Aorta (tissue), 5 donors: ENCODE results near the gene PLPP3. TPM values are rescaled to one million over a fixed set of nuclear protein-coding genes. Genes with fewer than 3 reads are reported as not detected.
A peak's percentile ranks its signal among the peaks of the same experiment; 100 is the strongest.

Experiments
- ATAC-seq: fragments of 200-7000 bp; cut with Tn5 transposase; one replicate; pipeline ENCODE4 v1.9.1; 2022; ENCODE audit warnings: moderate library complexity; ENCODE audit not compliant: low FRiP score
- DNase-seq, 2 donors: peaks; one replicate each; pipeline ENCODE4 v3.0.0-alpha.2; 2020
- H3K27ac ChIP-seq, 2 donors: one replicate each; pipeline ENCODE4 v1.5.1; 2013; ENCODE audit warnings: low read length in 2 of 2, mild to moderate bottlenecking in 2 of 2, moderate library complexity in 2 of 2, control low read depth in 1 of 2, inconsistent platforms in 1 of 2, low read depth in 1 of 2
- H3K27me3 ChIP-seq, 2 donors: one replicate each; pipeline ENCODE4 v1.6.1; 2013; ENCODE audit warnings: control low read depth in 1 of 2, low read length in 1 of 2, mild to moderate bottlenecking in 1 of 2, moderate library complexity in 1 of 2; ENCODE audit not compliant: insufficient read depth in 2 of 2, control insufficient read depth in 1 of 2
- H3K36me3 ChIP-seq, 2 donors: one replicate each; pipeline ENCODE4 v1.6.1; 2013; ENCODE audit warnings: control low read depth in 1 of 2, low read length in 1 of 2, mild to moderate bottlenecking in 1 of 2; ENCODE audit not compliant: insufficient read depth in 2 of 2, control insufficient read depth in 1 of 2
- H3K4me1 ChIP-seq, 2 donors: one replicate each; pipeline ENCODE4 v1.6.1; 2013; ENCODE audit warnings: low read length in 2 of 2, control low read depth in 1 of 2, mild to moderate bottlenecking in 1 of 2, moderate library complexity in 1 of 2; ENCODE audit not compliant: insufficient read depth in 2 of 2, control insufficient read depth in 1 of 2
- H3K4me3 ChIP-seq, 2 donors: one replicate each; pipeline ENCODE4 v1.5.1; 2013; ENCODE audit warnings: low read length in 2 of 2, control low read depth in 1 of 2, mild to moderate bottlenecking in 1 of 2
- H3K9me3 ChIP-seq: one replicate; pipeline ENCODE4 v1.6.1; 2013; ENCODE audit warnings: mild to moderate bottlenecking, low read length; ENCODE audit not compliant: control insufficient read depth
- WGBS, 2 donors: extraction: QIAGEN DNeasy Blood & Tissue Kit; methylation state at CpG; one replicate each; pipeline ENCODE4 v1.1.7; 2013; 5-methylcytosine and 5-hydroxymethylcytosine counted together
- intact Hi-C, 2 donors: fragments of 100-400 bp; cut with DNase I; formaldehyde crosslinking; loops; one replicate each; pipeline versions ENCODE4 v1.14.2 to v1.15.0; 2022
- polyA plus RNA-seq, 2 donors: library from polyadenylated mRNA; stranded (reverse); fragments of 200-250 nt; gene quantifications; one replicate each; pipeline ENCODE4 v1.2.3, GENCODE V29; 2013
- total RNA-seq, 2 donors: library from RNA; stranded (reverse); fragmentation: NEBNext Ultra II Directional; extraction: Animal tissue kit (Norgen Biotek cat#: 25700); gene quantifications; one replicate each; pipeline ENCODE4 v1.2.1, GENCODE V29; 2021
- donor health status: healthy with polysubstance abuse.
- donor health status: Bipolar disorder and iron deficiency.
- donor health status: DM: no; HTN: no; CAD: no.
- donor health status: DM: no; HTN: no; CAD: no.
- donor health status: DM: yes; HTN: yes; CAD: no.

PLPP3 gene
- total and polyA plus RNA-seq, 4 donors, result 19.0 to 114 (median 94.2) TPM

- ATAC-seq (no peak), DNase-seq (no peak)
- no peak overlapping the region for H3K4me3 ChIP-seq
- intact Hi-C loops, result no loop called here
- no peaks in the 10 kb centered on the region for H3K36me3 ChIP-seq
- no peak overlapping the region for H3K27ac ChIP-seq
- no peaks in the 10 kb centered on the region for H3K27me3 ChIP-seq
- no peaks in the 10 kb centered on the region for H3K4me1 ChIP-seq
- no peaks in the 10 kb centered on the region for H3K9me3 ChIP-seq
Measured at GRCh38 chr1:56481140-56481694, 98.1 kb downstream of the PLPP3 start.

GRCh38 chr1:56478734-56479133, 100.6 kb downstream of the PLPP3 start:
- H3K4me1 ChIP-seq, result no peaks in the 10 kb centered on the region
- 97 to 98% methylated on average over 7 of the region's 7 CpGs for WGBS, 2 donors
- no peak overlapping the region for H3K27ac ChIP-seq
- no peaks in the 10 kb centered on the region for H3K27me3 ChIP-seq
- no peaks in the 10 kb centered on the region for H3K36me3 ChIP-seq
- DNase-seq (no peak), ATAC-seq (no peak)
- H3K4me3 ChIP-seq, result no peak overlapping the region
- intact Hi-C loops, result no loop called here
- no peaks in the 10 kb centered on the region for H3K9me3 ChIP-seq

GRCh38 chr1:56477164-56478111, 101.9 kb downstream of the PLPP3 start:
- ATAC-seq, result peak; percentile 84

DNA sequence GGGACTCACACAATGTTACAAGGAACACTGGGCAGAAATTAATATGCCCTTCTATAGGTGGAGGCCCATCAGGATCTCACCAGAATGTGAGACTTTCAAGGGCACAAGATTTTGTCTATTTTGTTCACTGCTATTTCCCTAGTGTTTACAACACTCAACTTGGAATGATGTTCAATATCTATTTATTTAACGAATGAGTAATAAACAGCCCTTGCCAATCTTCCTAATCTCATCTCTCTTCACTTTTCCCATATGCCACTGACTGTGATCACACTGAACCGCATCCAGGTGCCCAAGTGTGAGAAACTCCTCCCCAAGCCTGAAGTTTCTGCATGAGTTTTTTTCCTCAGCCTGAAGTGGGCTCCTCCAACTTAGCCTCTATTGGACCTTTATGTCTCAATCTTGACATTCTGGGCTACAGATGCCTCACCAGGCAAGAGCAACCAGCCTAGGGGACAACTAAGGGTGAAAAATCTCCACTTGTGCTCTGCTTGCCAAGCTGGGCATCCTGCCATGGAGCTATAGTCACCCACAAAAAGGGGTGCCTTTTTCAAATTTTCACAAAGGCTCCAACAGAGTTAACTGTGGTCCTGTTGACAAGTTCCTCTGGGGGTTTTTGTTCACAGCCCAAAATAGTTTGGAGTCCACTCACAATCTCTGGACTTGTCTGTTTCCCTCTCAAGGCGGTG, 105.6 kb downstream of the PLPP3 start:
- H3K4me3 ChIP-seq, result no peak overlapping the region
- H3K27ac ChIP-seq, result no peak overlapping the region
- DNase-seq (no peak), ATAC-seq (no peak)
- H3K9me3 ChIP-seq, result no peaks in the 10 kb centered on the region
- peaks cover 2% of the 10 kb centered on the region in 2 donors for H3K4me1 ChIP-seq
- H3K27me3 ChIP-seq, result no peaks in the 10 kb centered on the region
- intact Hi-C loops, result no loop called here
- 58 to 66% methylated on average over 3 of the region's 3 CpGs for WGBS, 2 donors
- H3K36me3 ChIP-seq, result no peaks in the 10 kb centered on the region

More at GRCh38 chr1:56477164-56478111, 101.9 kb downstream of the PLPP3 start:
- H3K27me3 ChIP-seq, result no peaks in the 10 kb centered on the region
- no peaks in the 10 kb centered on the region for H3K4me1 ChIP-seq
- peak; percentile 78 to 86 for DNase-seq
- no peaks in the 10 kb centered on the region for H3K9me3 ChIP-seq
- intact Hi-C loops, result no loop called here
- H3K36me3 ChIP-seq, result no peaks in the 10 kb centered on the region
- H3K4me3 ChIP-seq, result peak overlapping the region; percentile 56 to 62
- WGBS, 2 donors, result 2 to 3% methylated on average over 62 of the region's 62 CpGs
- peak overlapping the region in 1 of 2 donors; percentile 48 for H3K27ac ChIP-seq

- peaks cover 2% of the 10 kb centered on the region in 2 donors for H3K4me1 ChIP-seq
- H3K9me3 ChIP-seq, result no peaks in the 10 kb centered on the region
- DNase-seq (no peak), ATAC-seq (no peak)
- H3K4me3 ChIP-seq, result no peak overlapping the region
- no peaks in the 10 kb centered on the region for H3K27me3 ChIP-seq
- H3K36me3 ChIP-seq, result no peaks in the 10 kb centered on the region
- intact Hi-C loops, result no loop called here
- H3K27ac ChIP-seq, result no peak overlapping the region
- 93 to 95% methylated on average over 3 of the region's 3 CpGs for WGBS, 2 donors
Measured at GRCh38 chr1:56472860-56473259, 106.5 kb downstream of the PLPP3 start.

GRCh38 chr1:56469640-56470371, 109.6 kb downstream of the PLPP3 start:
- Histone ChIP-seq H3K27me3 (no peaks in the 10 kb centered on the region), H3K27ac (no peak overlapping the region), H3K4me3 (no peak overlapping the region), H3K4me1 (peaks cover 2% of the 10 kb centered on the region in 2 donors), H3K9me3 (no peaks in the 10 kb centered on the region), H3K36me3 (no peaks in the 10 kb centered on the region)
- DNase-seq (no peak), ATAC-seq (no peak)
- WGBS, 2 donors, result 59 to 62% methylated on average over 5 of the region's 5 CpGs
- intact Hi-C loops, result no loop called here

GRCh38 chr1:56468518-56468917, 110.8 kb downstream of the PLPP3 start:
- Histone ChIP-seq H3K36me3 (no peaks in the 10 kb centered on the region), H3K27me3 (no peaks in the 10 kb centered on the region), H3K4me3 (no peak overlapping the region), H3K4me1 (peaks cover 2% of the 10 kb centered on the region in 2 donors), H3K27ac (no peak overlapping the region), H3K9me3 (no peaks in the 10 kb centered on the region)
- DNase-seq, result no peak
- 71 to 82% methylated on average over 7 of the region's 7 CpGs for WGBS, 2 donors
- peak; percentile 50 for ATAC-seq
- intact Hi-C loops, result no loop called here

DNA sequence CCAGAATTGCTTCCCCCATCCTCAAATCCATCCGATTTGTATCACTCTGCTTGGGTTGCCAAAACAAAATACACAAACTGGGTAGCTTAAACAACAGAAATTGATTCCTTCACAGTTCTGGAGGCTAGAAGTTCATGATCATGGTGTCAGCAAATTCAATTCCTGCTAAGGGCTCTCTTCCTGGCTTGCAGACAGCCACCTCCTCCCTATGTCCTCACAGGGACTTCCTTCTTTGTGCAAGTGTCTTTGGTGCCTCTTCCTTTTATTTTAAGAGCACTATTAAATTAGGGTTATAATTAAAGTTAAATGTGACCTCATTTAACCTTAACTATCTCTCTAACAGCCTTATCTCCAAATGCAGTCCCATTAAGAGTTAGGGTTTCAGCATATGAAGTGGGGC, 112.8 kb downstream of the PLPP3 start:
- no peak overlapping the region for H3K27ac ChIP-seq
- H3K36me3 ChIP-seq, result no peaks in the 10 kb centered on the region
- no peak for DNase-seq
- 97 to 100% methylated on average over 1 of the region's 1 CpG for WGBS, 2 donors
- no peak for ATAC-seq
- no peak overlapping the region for H3K4me3 ChIP-seq
- peaks cover 2% of the 10 kb centered on the region in 2 donors for H3K4me1 ChIP-seq
- H3K27me3 ChIP-seq, result no peaks in the 10 kb centered on the region
- intact Hi-C loops, result no loop called here
- H3K9me3 ChIP-seq, result no peaks in the 10 kb centered on the region
